Activated gamma-delta T cell treated with anti-CD3 and anti-CD28 coated beads, Interleukin-2, amount 50 U/mL, for 16 hours (primary cell): Measurements from ENCODE around the gene VAV3.
"Not testable (repeated sequence)": the region's sequence is repeated elsewhere in the genome, so short reads cannot be mapped to it uniquely, and the experiment has no call there.

ENCODE experiments used
- DNase-seq: peaks from one replicate; pipeline ENCODE4 v3.0.0-alpha.2; 2020; ENCODE audit warnings: low read depth

The VAV3 gene

GRCh38 chr1:107733401-107733800 lies 231.6 kb downstream of the VAV3 start:
- not testable (repeated sequence) for DNase-seq

GRCh38 chr1:107727866-107728265 lies 237.1 kb downstream of the VAV3 start:
- no peak for DNase-seq

- no peak for DNase-seq
Observed at GRCh38 chr1:107726860-107727259, 238.1 kb downstream of the VAV3 start.

GRCh38 chr1:107724648-107725047 lies 240.3 kb downstream of the VAV3 start:
- no peak for DNase-seq

GRCh38 chr1:107720210-107720609 lies 244.8 kb downstream of the VAV3 start:
- DNase-seq: not testable (repeated sequence)

- no peak for DNase-seq
Observed at GRCh38 chr1:107710005-107710404, 255.0 kb downstream of the VAV3 start.

- DNase-seq: no peak
Observed at GRCh38 chr1:107707111-107707510, 257.9 kb downstream of the VAV3 start.

GRCh38 chr1:107706182-107706581 lies 258.8 kb downstream of the VAV3 start:
- no peak for DNase-seq

- no peak for DNase-seq
Observed at GRCh38 chr1:107704911-107705310, 260.1 kb downstream of the VAV3 start.

- no peak for DNase-seq
Observed at GRCh38 chr1:107702946-107703571, 261.9 kb downstream of the VAV3 start.

GRCh38 chr1:107700651-107701050 lies 264.3 kb downstream of the VAV3 start:
- not testable (repeated sequence) for DNase-seq

- no peak for DNase-seq
Observed at GRCh38 chr1:107698161-107698560, 266.8 kb downstream of the VAV3 start.

- DNase-seq: no peak
Observed at GRCh38 chr1:107695341-107695740, 269.6 kb downstream of the VAV3 start.

GRCh38 chr1:107692580-107693345 lies 272.2 kb downstream of the VAV3 start:
- no peak for DNase-seq

GRCh38 chr1:107691540-107691939 lies 273.4 kb downstream of the VAV3 start:
- DNase-seq: no peak

- DNase-seq: no peak
Observed at GRCh38 chr1:107690491-107690890, 274.5 kb downstream of the VAV3 start.

GRCh38 chr1:107689733-107690132 lies 275.2 kb downstream of the VAV3 start:
- DNase-seq: no peak

- DNase-seq: no peak
Observed at GRCh38 chr1:107689159-107689558, 275.8 kb downstream of the VAV3 start.

- no peak for DNase-seq
Observed at GRCh38 chr1:107687849-107688753, 276.9 kb downstream of the VAV3 start.

- no peak for DNase-seq
Observed at GRCh38 chr1:107683683-107684082, 281.3 kb downstream of the VAV3 start.

GRCh38 chr1:107683191-107683657 lies 281.8 kb downstream of the VAV3 start:
- no peak for DNase-seq

- DNase-seq: no peak
Observed at GRCh38 chr1:107682467-107682866, 282.5 kb downstream of the VAV3 start.
